Activated CD8-positive, alpha-beta memory T cell treated with anti-CD3 and anti-CD28 coated beads for 4 hours (primary cell): ENCODE data around the gene LSM10.

Experiments
- DNase-seq, 2 donors: peaks; one replicate each; pipeline ENCODE4 v3.0.0-alpha.2; 2020; ENCODE audit warnings: low read depth in 2 of 2

The LSM10 gene

DNA sequence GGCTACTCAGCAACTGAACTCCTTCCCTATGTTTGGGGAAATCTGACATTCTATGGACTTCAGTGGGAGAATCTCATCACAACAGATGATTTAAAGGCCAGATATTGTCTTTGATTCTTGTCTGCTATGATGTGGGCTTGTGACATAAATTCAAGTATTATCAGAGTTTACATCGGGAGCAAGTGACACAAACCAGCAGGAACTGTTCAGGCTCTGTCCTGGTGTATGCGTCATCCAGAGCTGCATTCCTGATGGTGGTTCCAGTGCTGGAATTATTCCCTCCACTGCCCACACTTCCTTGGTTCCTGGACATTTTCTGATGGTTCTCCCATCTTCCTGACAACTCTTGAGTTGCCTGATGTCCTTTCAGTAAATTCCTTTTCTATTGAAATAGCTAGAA lies 10.8 kb upstream of the LSM10 start:
- no peak for DNase-seq

DNA sequence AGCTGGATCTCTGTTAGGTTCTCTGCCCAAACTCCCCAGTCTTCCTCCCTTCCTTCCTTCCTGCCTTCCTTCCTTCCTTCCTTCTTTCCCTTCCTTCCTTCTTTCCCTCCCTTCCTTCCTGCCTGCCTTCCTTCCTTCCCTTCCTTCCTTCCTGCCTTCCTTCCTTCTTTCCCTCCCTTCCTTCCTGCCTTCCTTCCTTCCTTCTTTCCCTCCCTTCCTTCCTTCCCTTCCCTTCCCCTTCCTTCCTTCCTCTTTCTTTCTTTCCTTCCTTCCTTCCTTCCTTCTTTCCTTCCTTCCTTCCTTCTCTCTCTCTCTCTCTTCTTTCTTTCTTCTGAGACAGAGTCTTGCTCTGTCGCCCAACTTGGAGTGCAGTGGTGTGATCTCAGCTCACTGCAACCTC lies 8.7 kb upstream of the LSM10 start:
- DNase-seq: no peak

DNA sequence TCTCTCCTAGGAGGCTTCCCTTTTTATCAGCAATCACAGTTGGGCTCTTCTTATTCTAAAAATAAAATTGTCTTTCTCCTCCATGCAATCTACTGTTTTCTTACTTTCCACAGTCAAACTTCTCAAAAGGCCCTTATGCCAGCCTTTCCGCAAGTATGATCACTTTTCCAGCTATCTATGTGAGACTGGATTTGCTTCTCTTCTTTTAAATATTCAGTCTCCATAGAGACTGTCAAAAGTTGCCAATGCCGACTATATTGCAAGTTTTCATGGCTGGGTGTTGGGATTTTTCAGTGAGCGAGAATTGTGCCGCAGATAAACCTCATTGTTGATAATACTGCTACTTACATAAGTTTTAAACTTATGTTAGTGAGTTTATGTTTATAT lies 4.8 kb upstream of the LSM10 start:
- no peak for DNase-seq

GRCh38 chr1:36401602-36402503 lies 4.1 kb upstream of the LSM10 start:
- DNase-seq: no peak

GRCh38 chr1:36400825-36401601 lies 3.3 kb upstream of the LSM10 start:
- peak; percentile 20 to 51 for DNase-seq

DNA sequence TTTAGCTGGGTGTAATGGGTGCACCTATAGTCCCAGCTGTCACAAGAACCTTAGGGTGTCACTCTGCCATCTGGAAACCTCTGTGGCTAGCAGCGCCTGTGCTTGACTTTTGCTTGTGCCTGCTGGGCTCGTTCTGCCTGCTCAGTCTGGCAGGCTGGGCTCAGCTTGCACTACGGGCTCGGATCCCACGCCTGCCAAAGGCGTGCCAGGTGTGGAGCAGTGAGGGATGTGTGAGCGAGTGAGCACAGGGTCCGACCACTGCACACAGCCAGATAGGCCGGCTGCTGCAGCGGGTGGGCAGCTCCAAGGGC lies 2.8 kb upstream of the LSM10 start:
- no peak for DNase-seq

DNA sequence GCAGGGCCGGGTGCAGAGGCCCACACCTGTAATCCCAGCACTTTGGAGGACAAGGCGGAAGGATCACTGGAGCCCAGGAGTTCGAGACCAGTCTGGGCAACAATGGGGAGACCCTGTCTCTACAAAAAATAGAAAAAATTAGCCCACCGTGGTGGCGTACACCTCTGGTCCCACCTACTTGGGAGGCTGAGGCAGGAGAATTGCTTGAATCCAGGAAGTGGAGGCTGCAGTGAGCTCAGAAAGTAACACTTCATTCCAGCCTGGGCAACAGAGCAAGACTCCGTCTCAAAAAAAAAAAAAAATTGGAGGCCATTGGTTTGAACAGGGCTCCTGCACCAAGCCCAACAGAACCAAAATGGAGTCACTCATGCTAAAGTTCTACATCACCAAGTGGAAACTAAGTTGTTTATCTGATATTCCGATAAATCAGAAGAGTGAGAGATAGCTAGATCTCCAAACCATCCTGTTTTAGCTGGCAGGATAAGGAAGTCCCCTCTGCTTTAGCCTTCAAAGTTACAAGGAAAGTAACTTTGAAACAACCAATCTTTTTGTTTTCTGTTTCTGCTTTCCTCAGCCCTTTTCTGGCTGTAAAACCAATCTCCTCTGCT lies 766 bp upstream of the LSM10 start:
- DNase-seq: no peak

GRCh38 chr1:36397083-36397377 lies 678 bp downstream of the LSM10 start:
- no peak for DNase-seq

GRCh38 chr1:36396359-36396758 lies 1.3 kb downstream of the LSM10 start:
- no peak for DNase-seq

DNA sequence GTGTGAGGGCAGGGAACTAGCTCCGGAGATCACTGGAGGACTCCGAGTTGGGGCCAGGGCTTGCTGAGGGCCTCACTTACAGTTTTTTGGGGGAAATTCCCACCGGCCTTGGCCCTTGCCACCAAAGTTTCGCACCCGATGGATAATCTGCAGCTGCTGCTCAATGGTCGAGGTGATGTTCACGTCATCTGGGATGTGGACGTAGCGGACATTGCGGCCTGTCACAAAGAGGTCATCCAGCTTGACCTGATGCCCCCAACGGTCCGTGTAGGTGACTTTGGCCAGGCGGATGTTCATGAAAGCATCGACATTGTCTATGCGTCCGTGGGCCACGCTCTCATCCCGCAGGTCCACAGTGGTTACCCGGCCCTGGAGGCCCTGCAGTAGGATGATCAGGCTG lies 4.0 kb downstream of the LSM10 start:
- DNase-seq: no peak

DNA sequence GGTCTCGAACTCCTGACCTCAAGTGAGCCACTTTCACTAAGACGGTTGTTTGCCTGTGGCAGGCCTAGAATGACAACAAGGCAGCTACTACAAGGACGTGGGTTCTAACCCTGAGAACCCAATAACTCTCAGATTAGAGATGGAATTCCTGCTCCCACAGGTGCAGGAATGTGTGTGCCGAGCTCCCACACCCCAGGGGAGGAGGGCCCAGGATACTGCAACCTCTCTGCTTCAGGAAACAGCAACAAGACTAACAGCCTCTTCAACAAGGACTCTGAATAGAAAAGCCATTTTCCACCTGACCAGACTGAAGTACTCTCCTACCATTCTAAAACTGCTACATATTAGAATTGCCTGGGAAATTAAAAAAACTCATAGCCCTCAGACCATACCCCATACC lies 4.9 kb downstream of the LSM10 start:
- DNase-seq: no peak

DNA sequence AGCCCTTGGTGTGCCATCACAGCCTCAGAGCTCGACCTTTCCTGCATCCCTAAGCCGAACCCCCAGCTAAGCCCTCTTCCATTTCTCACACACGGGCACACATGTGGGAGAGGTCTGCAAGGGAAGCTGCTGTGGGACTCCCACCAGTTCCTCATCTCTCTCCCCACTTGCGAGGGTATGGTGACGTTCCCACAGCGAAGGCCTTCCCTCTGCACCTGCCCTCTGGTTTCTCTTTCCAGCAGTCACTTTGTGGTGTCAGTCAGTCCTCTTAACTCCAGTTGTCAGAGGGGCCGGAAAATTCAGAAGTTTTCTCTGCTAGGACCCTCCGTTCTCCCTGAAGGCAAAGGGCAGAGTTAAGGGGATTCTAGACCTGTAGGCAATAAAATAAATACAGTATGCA lies 6.4 kb downstream of the LSM10 start:
- DNase-seq: no peak

DNA sequence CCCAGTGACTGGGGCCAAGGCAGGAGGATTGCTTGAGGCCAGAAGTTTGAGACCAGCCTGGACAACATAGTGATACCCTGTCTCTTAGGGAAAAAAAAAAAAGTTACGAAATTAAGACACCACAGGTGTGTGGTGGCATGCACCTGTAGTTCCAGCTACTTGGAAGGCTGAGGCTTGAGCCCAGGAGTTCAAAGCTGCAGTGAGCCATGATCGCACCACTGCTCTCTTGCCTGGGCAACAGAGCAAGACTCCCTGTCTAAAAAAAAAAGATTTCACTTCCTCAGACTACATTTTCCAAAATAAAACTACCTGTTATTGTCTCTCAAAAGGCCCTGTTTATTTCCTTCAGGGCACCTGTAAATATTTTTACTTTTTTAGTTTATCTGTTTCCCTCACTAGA lies 7.3 kb downstream of the LSM10 start:
- DNase-seq: no peak

DNA sequence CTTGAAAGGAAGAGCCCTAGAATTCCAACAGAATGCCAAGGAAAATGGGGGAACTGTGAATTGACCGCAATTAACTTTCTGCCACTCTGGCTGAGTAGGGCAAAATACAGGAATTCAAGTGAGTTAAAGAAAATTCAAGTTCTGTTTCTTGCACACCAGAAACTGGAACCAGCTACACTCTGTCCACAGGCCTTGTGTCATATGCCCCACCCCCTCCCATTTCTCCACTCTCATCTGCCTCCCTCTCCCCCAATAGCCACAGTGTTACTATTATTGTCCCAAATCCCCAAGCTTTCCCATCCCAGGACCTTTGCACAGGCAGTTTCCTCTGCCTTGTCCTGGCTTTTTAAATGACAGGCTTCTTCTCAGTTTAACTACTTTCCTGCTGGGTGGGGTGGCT lies 7.7 kb downstream of the LSM10 start:
- DNase-seq: no peak

GRCh38 chr1:36389261-36389660 lies 8.4 kb downstream of the LSM10 start:
- DNase-seq: no peak

GRCh38 chr1:36387141-36387949 lies 10.4 kb downstream of the LSM10 start:
- DNase-seq: no peak

GRCh38 chr1:36386265-36387140 lies 11.2 kb downstream of the LSM10 start:
- peak; percentile 83 to 91 for DNase-seq

DNA sequence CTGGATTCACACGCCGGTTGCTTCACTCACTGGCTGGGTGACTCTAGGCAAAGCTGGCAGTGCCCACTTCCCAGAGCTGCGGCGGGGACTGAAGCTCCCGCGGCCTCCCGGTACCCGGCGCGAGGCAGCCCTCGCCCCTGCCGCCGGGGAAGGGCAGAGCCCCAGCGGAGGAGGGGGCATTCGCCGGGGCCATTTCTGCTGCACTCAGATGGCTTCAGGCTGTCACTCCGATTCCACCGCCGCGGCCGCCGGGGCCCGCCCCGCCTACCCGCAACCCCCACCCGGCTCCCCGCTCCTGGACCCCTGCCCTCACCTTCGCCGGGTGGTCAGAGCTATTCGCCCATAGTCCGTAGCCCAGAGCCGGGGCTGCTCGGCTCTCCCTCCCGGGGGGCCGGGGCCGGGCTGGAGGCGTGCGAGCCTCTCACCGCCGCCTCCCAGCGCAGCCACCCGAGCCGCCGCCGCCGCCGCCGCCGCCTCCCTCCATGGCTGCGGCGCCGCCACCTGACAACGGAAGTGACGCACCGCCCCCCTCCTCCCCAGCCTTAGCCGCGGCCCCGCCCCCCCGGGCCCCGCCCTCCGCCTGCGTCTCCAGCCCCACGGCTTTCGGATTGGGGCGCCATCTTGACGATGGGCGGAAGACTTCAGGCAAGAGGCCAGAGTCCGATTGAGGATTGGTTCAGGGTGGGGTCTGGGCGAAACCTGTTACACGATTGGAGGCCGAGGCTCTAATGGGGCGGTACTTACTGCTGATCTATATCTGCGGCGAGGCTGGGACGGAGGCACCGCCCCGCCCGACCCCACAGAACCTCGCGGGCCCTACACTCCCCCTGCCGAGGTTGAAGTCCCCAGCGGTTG lies 12.1 kb downstream of the LSM10 start, which contains the start of gene STK40:
TSS of gene STK40 (minus strand) at position 515 of the 855 bp plus-strand sequence. CDS start 24,592 bp downstream, outside the sequence.
- peak; percentile 97 for DNase-seq

DNA sequence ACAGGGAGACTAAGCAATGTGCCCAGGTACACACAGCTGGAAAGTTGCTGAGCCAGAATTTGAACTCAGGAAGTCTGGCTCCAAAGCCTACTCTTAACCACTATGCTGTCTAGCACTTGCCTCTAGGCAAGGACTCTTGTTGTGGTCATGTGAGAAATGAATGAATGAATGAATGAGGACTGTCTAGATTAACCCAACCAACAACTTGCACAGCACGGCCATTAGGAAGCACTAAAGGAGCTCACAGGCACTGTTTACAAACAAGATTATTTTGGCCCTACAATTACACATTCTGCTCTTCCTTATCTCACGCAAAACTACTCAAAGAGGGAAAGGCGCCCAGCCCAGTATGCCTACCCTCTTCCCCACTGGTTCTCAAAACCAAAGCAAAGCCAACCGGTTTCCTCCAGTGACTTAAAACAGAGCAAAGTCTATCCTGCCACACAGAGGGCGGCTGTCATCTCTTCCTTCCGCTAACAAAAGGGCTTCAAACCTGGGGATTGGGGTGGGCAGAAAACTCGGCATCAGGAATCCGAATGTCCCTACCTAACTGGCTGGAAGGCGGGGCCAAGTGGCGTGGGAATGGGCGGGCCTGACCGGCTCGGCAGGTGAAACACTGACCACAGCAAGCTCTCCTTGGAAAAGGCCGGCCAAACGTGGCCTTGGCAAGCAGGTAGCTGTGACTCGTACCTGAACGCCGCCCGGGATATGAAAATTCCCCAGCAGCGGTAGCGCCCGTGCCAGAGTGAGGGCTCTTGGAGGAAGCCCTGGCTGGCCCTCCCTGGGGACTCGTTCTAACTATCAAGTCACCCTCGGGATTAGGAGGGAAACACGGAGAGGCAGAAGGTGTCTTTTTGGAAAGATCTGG lies 12.9 kb downstream of the LSM10 start:
- no peak for DNase-seq
